Measurements from ENCODE around the gene DISC1.

DNA sequence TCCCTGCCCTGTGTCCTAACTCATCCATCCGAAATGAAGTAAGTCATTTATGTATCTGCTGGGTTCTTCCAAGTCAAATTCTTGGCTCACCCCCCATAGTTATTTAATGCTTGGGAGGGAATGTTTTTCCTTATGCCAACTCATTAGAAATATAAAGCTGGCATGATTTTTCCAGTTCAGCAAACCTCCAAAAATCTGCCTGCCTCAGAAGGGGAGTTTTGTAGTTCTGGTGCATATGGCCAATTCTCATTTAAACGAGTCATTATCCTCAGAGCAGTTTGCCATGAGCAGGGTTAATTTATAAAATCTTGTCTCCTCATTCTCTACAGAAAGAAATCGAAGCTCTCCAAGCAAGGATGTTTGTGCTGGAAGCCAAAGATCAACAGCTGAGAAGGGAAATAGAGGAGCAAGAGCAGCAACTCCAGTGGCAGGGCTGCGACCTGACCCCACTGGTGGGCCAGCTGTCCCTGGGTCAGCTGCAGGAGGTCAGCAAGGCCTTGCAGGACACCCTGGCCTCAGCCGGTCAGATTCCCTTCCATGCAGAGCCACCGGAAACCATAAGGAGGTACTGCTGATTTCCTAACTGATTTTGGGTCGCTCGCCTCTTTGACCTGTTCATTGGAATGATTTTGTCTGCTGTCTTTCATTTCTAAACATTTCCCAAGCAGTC lies 144.1 kb downstream of the DISC1 start:
- TF ChIP-seq, protein P1, sequence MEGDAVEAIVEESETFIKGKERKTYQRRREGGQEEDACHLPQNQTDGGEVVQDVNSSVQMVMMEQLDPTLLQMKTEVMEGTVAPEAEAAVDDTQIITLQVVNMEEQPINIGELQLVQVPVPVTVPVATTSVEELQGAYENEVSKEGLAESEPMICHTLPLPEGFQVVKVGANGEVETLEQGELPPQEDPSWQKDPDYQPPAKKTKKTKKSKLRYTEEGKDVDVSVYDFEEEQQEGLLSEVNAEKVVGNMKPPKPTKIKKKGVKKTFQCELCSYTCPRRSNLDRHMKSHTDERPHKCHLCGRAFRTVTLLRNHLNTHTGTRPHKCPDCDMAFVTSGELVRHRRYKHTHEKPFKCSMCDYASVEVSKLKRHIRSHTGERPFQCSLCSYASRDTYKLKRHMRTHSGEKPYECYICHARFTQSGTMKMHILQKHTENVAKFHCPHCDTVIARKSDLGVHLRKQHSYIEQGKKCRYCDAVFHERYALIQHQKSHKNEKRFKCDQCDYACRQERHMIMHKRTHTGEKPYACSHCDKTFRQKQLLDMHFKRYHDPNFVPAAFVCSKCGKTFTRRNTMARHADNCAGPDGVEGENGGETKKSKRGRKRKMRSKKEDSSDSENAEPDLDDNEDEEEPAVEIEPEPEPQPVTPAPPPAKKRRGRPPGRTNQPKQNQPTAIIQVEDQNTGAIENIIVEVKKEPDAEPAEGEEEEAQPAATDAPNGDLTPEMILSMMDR (conservative IDR thresholded peaks at IDR 0.05 in 1 of 2, IDR thresholded peaks at IDR 0.05 in 1 of 2; ENCODE audit: extremely low read depth in 1 of 2, insufficient read depth in 1 of 2, low read depth in 1 of 2, low read length in 2 of 2) = no peak
- TF ChIP-seq EZH2 (IDR thresholded peaks at IDR 0.05; ENCODE audit: borderline replicate concordance, low read length) = no peak
